Stomach (tissue), 9 donors: Measurements from ENCODE around the gene TBC1D30. TPM values are rescaled to one million over a fixed set of nuclear protein-coding genes. Genes with fewer than 3 reads are reported as not detected.

Experiments used
- DNase-seq, 2 donors: peaks; one replicate each; pipeline versions ENCODE4 v3.0.0 to v3.0.0-alpha.2; 2013 to 2019
- H3K27ac ChIP-seq, 5 donors: fragments of 200-600 bp in 4 of 5; sonication (generic) in 4 of 5; one replicate each; pipeline ENCODE4 v1.5.1; 2013 to 2019; ENCODE audit warnings: mild to moderate bottlenecking in 1 of 5, moderate library complexity in 1 of 5
- H3K27me3 ChIP-seq, 3 donors: fragments of 200-600 bp; sonication (generic); one replicate each; pipeline ENCODE4 v1.5.1; 2017 to 2019; ENCODE audit warnings: mixed run types in 1 of 3
- H3K36me3 ChIP-seq, 4 donors: fragments of 200-600 bp; sonication (generic); 1 replicate in 3 of 4; 2 replicates in 1 of 4; pipeline ENCODE4 v1.5.1; 2016 to 2019
- H3K4me1 ChIP-seq, 4 donors: fragments of 200-600 bp; sonication (generic); one replicate each; pipeline ENCODE4 v1.5.1; 2016 to 2019
- H3K4me3 ChIP-seq, 4 donors: fragments of 200-600 bp; sonication (generic) in 3 of 4; one replicate each; pipeline ENCODE4 v1.5.1; 2016 to 2019; ENCODE audit warnings: mild to moderate bottlenecking in 1 of 4
- H3K9me3 ChIP-seq, 4 donors: fragments of 200-600 bp; sonication (generic); one replicate each; pipeline ENCODE4 v1.5.1; 2016 to 2019
- CTCF ChIP-seq, 7 experiments: fragments of 450-650 bp in 4 of 7; fragments of 200-600 bp in 3 of 7; sonication (generic) in 3 of 7; IDR thresholded peaks; one replicate each; pipeline ENCODE4 v1.5.1; 2016 to 2019; ENCODE audit warnings: antibody characterized with exemption in 7 of 7, control low read depth in 2 of 7, mild to moderate bottlenecking in 1 of 7
- EP300 ChIP-seq: sonication (generic); formaldehyde crosslinking; IDR thresholded peaks from one replicate; pipeline ENCODE4 v1.6.1; 2017; ENCODE audit warnings: antibody characterized with exemption
- POLR2A ChIP-seq, 4 donors: fragments of 450-650 bp; IDR thresholded peaks; one replicate each; pipeline ENCODE4 v1.6.1; 2016; ENCODE audit warnings: antibody characterized with exemption in 4 of 4, control low read depth in 2 of 4, mild to moderate bottlenecking in 1 of 4, moderate library complexity in 1 of 4
- POLR2AphosphoS5 ChIP-seq, 3 donors: sonication (generic); formaldehyde crosslinking; IDR thresholded peaks; one replicate each; pipeline ENCODE4 v1.6.1; 2016; ENCODE audit warnings: antibody characterized with exemption in 3 of 3
- WGBS, 5 donors: extraction: QIAGEN DNeasy Blood & Tissue Kit in 3 of 5; methylation state at CpG; one replicate each; pipeline versions ENCODE4 v1.1.5 to v1.1.7; 2013 to 2018; 5-methylcytosine and 5-hydroxymethylcytosine counted together
- intact Hi-C: fragments of 100-400 bp; cut with DNase I; formaldehyde crosslinking; loops from one replicate; pipeline ENCODE4 v1.15.1; 2023; ENCODE audit warnings: low total_unique reads
- polyA plus RNA-seq, 3 donors: library from polyadenylated mRNA; stranded (reverse); fragments of 200-250 nt; gene quantifications; one replicate each; pipeline ENCODE4 v1.2.3, GENCODE V29; 2013
- total RNA-seq, 5 donors: library from RNA; depleted of rRNA; stranded (reverse); fragments of >200 nt; gene quantifications; one replicate each; pipeline versions ENCODE4 v1.1.0 to v1.2.3, GENCODE V29; 2014 to 2016
- donor health status: healthy with polysubstance abuse.
- donor health status: Bipolar disorder and iron deficiency.
- donor health status: healthy.

TBC1D30 gene
- total and polyA plus RNA-seq, 8 donors, result 1.8 to 41.1 (median 8.9) TPM

GRCh38 chr12:64835901-64836300 is 11.5 kb downstream of the TBC1D30 start:
- no peak for DNase-seq
- Histone ChIP-seq H3K27ac (no peak overlapping the region), H3K9me3 (no peaks in the 10 kb centered on the region), H3K4me1 (no peaks in the 10 kb centered on the region), H3K4me3 (no peak overlapping the region), H3K36me3 (peaks cover 0 to 33% (median 22%) of the 10 kb centered on the region in 4 donors), H3K27me3 (no peaks in the 10 kb centered on the region)
- intact Hi-C loops, result no loop called here
- TF ChIP-seq POLR2A (IDR thresholded peaks at IDR 0.05), result no peak
- no peak for TF ChIP-seq POLR2AphosphoS5 (IDR thresholded peaks at IDR 0.05)
- TF ChIP-seq EP300, result no peak
- TF ChIP-seq CTCF (IDR thresholded peaks at IDR 0.05), result no peak
- WGBS, 5 donors, result 90 to 99% (median 96%) methylated on average over 4 of the region's 4 CpGs

DNA sequence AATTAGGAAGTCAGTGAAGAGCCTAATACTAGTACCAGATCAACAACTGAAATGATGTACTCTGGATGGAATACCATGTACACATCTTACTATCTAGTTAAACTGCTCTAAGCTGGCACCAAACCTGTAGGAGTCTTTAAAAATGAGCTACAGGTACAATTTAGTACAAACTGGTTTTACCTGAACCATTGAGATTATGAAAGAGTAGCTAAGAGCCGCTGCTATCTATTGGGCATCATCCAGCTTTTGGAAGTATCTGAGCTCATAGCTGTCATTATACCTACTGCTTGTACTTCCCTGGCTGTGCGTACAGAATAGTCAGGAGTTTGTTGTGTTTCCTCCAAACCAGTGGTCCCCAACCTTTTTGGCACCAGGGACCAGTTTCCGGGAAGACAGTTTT is 12.4 kb downstream of the TBC1D30 start:
- intact Hi-C loops, result no loop called here
- WGBS, 5 donors, result 65 to 92% (median 67%) methylated on average over 3 of the region's 3 CpGs
- no peaks in the 10 kb centered on the region for H3K9me3 ChIP-seq
- no peak for DNase-seq
- TF ChIP-seq POLR2AphosphoS5 (IDR thresholded peaks at IDR 0.05) (no peak), EP300 (no peak), POLR2A (IDR thresholded peaks at IDR 0.05) (no peak), CTCF (IDR thresholded peaks at IDR 0.05) (no peak)
- no peaks in the 10 kb centered on the region for H3K27me3 ChIP-seq
- peaks cover 0 to 34% (median 22%) of the 10 kb centered on the region in 4 donors for H3K36me3 ChIP-seq
- no peaks in the 10 kb centered on the region for H3K4me1 ChIP-seq
- no peak overlapping the region for H3K27ac ChIP-seq
- H3K4me3 ChIP-seq, result no peak overlapping the region

- DNase-seq, result no peak
- no peak for TF ChIP-seq CTCF (IDR thresholded peaks at IDR 0.05)
- no peak for TF ChIP-seq POLR2A (IDR thresholded peaks at IDR 0.05)
- TF ChIP-seq POLR2AphosphoS5 (IDR thresholded peaks at IDR 0.05), result no peak
- no peak for TF ChIP-seq EP300
- Histone ChIP-seq H3K36me3 (peaks cover 0 to 33% (median 17%) of the 10 kb centered on the region in 4 donors), H3K4me1 (no peaks in the 10 kb centered on the region), H3K9me3 (no peaks in the 10 kb centered on the region), H3K4me3 (no peak overlapping the region), H3K27ac (no peak overlapping the region), H3K27me3 (no peaks in the 10 kb centered on the region)
- intact Hi-C loops, result no loop called here
- WGBS, 5 donors, result 64 to 79% (median 73%) methylated on average over 8 of the region's 8 CpGs
These were observed 13.0 kb downstream of the TBC1D30 start for GRCh38 chr12:64837427-64837826.

- DNase-seq, result no peak
- Histone ChIP-seq H3K27me3 (no peaks in the 10 kb centered on the region), H3K27ac (no peak overlapping the region), H3K9me3 (no peaks in the 10 kb centered on the region), H3K4me3 (no peak overlapping the region), H3K4me1 (no peaks in the 10 kb centered on the region), H3K36me3 (peaks cover 0 to 41% (median 17%) of the 10 kb centered on the region in 4 donors)
- no peak for TF ChIP-seq POLR2AphosphoS5 (IDR thresholded peaks at IDR 0.05)
- no peak for TF ChIP-seq POLR2A (IDR thresholded peaks at IDR 0.05)
- TF ChIP-seq CTCF (IDR thresholded peaks at IDR 0.05), result no peak
- no peak for TF ChIP-seq EP300
- intact Hi-C loops, result no loop called here
These were observed 15.7 kb downstream of the TBC1D30 start for GRCh38 chr12:64840119-64840518.
